HepG2 (cell line): Measurements from ENCODE around the gene PLSCR4. TPM values are rescaled to one million over a fixed set of nuclear protein-coding genes. Genes with fewer than 3 reads are reported as not detected.

Experiments used
- ADNP ChIP-seq: sonication (generic); formaldehyde crosslinking; IDR thresholded peaks from 2 replicates; pipeline ENCODE4 v1.4.0; 2020; ENCODE audit warnings: missing genetic modification reagents
- BHLHE40 ChIP-seq: IDR thresholded peaks from 2 replicates; pipeline ENCODE4 v1.6.1; 2011; ENCODE audit warnings: low read length, improper control_type of control experiment
- GABPA ChIP-seq, 2 experiments: IDR thresholded peaks; 2 replicates each; pipeline ENCODE4 v1.6.1; 2011 to 2016; ENCODE audit warnings: low read depth in 2 of 2, low read length in 1 of 2, missing biosample characterization in 1 of 2, missing genetic modification characterization in 1 of 2
- JUNB ChIP-seq: sonication (generic); formaldehyde crosslinking; IDR thresholded peaks from 2 replicates; pipeline ENCODE4 v1.8.0; 2022; ENCODE audit warnings: missing genetic modification reagents, mild to moderate bottlenecking, borderline replicate concordance
- KDM4B ChIP-seq: sonication (generic); formaldehyde crosslinking; IDR thresholded peaks from 2 replicates; pipeline ENCODE4 v1.4.0; 2020; ENCODE audit warnings: missing genetic modification reagents
- MEIS1 ChIP-seq: sonication (generic); formaldehyde crosslinking; IDR thresholded peaks from 2 replicates; pipeline ENCODE4 v1.9.0; 2021; ENCODE audit warnings: mild to moderate bottlenecking, missing genetic modification reagents, moderate library complexity, borderline replicate concordance
- NR2F1 ChIP-seq, 2 experiments: fragments of 450-650 bp in 1 of 2; formaldehyde crosslinking in 1 of 2; IDR thresholded peaks; 2 replicates each; pipeline versions ENCODE4 v1.5.0 to v1.6.1; 2016 to 2020; ENCODE audit warnings: mild to moderate bottlenecking in 1 of 2, missing compliant biosample characterization in 1 of 2, missing genetic modification reagents in 1 of 2, moderate library complexity in 1 of 2
- NR3C1 ChIP-seq: sonication (generic); formaldehyde crosslinking; IDR thresholded peaks from 2 replicates; pipeline ENCODE4 v1.4.0; 2020; ENCODE audit warnings: missing genetic modification reagents
- SNAPC4 ChIP-seq: sonication (generic); formaldehyde crosslinking; IDR thresholded peaks from 2 replicates; pipeline ENCODE4 v1.4.0; 2020; ENCODE audit warnings: mild to moderate bottlenecking, missing genetic modification reagents
- ZNF160 ChIP-seq: sonication (generic); formaldehyde crosslinking; IDR thresholded peaks from 2 replicates; pipeline ENCODE4 v1.8.0; 2022; ENCODE audit warnings: mild to moderate bottlenecking, inconsistent platforms, missing genetic modification reagents
- ZNF274 ChIP-seq: sonication (generic); formaldehyde crosslinking; IDR thresholded peaks from 2 replicates; pipeline ENCODE4 v1.5.1; 2020; ENCODE audit warnings: mild to moderate bottlenecking, missing genetic modification reagents
- ZNF331 ChIP-seq: sonication (generic); formaldehyde crosslinking; IDR thresholded peaks from 2 replicates; pipeline ENCODE4 v1.4.0; 2020; ENCODE audit warnings: missing genetic modification reagents
- ZNF572 ChIP-seq: sonication (generic); formaldehyde crosslinking; IDR thresholded peaks from 2 replicates; pipeline ENCODE4 v1.5.1; 2020; ENCODE audit warnings: mild to moderate bottlenecking, missing genetic modification reagents
- ZNF629 ChIP-seq: sonication (generic); formaldehyde crosslinking; conservative IDR thresholded peaks from 2 replicates; pipeline ENCODE4 v1.5.0; 2020; ENCODE audit warnings: missing genetic modification reagents
- ZNF75D ChIP-seq: sonication (generic); formaldehyde crosslinking; IDR thresholded peaks from 2 replicates; pipeline ENCODE4 v1.8.1; 2023; ENCODE audit warnings: missing genetic modification reagents, mild to moderate bottlenecking, borderline replicate concordance
- ZNF776 ChIP-seq: sonication (generic); formaldehyde crosslinking; IDR thresholded peaks from 2 replicates; pipeline ENCODE4 v1.4.0; 2020; ENCODE audit warnings: mild to moderate bottlenecking, missing genetic modification reagents
- polyA plus RNA-seq, 8 experiments: library from polyadenylated mRNA; depleted of rRNA in 3 of 8; stranded (reverse) in 7 of 8; unstranded in 1 of 8; fragments of >200 nt; fragmentation: Illumina TruSeq in 4 of 8; extraction: Trizol in 4 of 8; gene quantifications; 2 replicates each; pipeline versions ENCODE4 v1.2.1 to v1.2.3, GENCODE V29; 2011 to 2016; ENCODE audit warnings: low read depth in 4 of 8, missing spikeins in 1 of 8, mixed read lengths in 1 of 8; ENCODE audit not compliant: insufficient read depth in 1 of 8
- total RNA-seq, 5 experiments: library from RNA; depleted of rRNA; stranded (reverse); fragments of >200 nt; fragmentation: Illumina TruSeq; extraction: Trizol; gene quantifications; 2 replicates each; pipeline ENCODE4 v1.2.3, GENCODE V29; 2016; ENCODE audit warnings: low read depth in 1 of 5
- TF ChIP-seq, protein P1 (sequence below): IDR thresholded peaks from 2 replicates; pipeline ENCODE4 v1.6.1; 2016; ENCODE audit warnings: low read depth, missing genetic modification reagents, missing compliant biosample characterization

Gene PLSCR4
- total and polyA plus RNA-seq, 2 of the 13 experiments (the other 11 are each of a cell fraction or from before 2014, with no cell fraction given): 1.5 to 59.0 TPM

DNA sequence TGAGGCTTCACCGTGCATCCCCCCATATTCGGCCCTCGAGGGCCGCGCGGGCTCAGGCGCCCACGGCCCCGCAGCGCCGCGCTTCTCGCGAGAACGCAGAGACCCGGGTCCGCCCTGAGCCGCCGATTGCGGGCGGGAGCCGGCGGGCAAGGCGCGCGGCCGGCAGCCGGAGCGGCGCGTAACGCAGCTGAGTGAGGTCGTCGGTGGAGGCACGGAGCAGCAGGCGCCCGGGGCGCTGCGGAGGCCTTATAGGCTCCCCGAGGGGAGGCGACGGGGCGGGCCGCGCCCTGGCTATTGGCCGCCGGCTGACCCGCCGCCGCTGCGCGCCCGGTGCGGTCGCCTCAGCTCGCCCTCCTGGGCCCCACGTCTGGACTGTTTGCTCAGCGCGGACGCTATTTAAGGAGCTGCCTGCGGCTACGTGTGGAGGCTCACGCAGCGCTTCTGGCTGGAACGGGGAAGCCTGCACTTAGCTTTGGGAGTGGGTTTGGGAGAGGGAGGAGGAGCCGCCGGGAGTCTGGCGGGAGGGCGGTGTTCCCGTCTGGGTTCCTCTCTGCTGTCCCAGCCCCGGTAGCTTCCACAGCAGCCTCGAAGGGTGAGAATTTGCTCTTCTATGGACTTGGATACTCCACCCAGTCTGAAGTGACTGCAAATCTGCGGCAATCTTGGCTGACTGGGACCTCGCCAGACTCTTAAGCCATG lies 89.8 kb downstream of the PLSCR4 start, which contains the start of gene PLOD2 (continued):
- TF ChIP-seq, protein P1, sequence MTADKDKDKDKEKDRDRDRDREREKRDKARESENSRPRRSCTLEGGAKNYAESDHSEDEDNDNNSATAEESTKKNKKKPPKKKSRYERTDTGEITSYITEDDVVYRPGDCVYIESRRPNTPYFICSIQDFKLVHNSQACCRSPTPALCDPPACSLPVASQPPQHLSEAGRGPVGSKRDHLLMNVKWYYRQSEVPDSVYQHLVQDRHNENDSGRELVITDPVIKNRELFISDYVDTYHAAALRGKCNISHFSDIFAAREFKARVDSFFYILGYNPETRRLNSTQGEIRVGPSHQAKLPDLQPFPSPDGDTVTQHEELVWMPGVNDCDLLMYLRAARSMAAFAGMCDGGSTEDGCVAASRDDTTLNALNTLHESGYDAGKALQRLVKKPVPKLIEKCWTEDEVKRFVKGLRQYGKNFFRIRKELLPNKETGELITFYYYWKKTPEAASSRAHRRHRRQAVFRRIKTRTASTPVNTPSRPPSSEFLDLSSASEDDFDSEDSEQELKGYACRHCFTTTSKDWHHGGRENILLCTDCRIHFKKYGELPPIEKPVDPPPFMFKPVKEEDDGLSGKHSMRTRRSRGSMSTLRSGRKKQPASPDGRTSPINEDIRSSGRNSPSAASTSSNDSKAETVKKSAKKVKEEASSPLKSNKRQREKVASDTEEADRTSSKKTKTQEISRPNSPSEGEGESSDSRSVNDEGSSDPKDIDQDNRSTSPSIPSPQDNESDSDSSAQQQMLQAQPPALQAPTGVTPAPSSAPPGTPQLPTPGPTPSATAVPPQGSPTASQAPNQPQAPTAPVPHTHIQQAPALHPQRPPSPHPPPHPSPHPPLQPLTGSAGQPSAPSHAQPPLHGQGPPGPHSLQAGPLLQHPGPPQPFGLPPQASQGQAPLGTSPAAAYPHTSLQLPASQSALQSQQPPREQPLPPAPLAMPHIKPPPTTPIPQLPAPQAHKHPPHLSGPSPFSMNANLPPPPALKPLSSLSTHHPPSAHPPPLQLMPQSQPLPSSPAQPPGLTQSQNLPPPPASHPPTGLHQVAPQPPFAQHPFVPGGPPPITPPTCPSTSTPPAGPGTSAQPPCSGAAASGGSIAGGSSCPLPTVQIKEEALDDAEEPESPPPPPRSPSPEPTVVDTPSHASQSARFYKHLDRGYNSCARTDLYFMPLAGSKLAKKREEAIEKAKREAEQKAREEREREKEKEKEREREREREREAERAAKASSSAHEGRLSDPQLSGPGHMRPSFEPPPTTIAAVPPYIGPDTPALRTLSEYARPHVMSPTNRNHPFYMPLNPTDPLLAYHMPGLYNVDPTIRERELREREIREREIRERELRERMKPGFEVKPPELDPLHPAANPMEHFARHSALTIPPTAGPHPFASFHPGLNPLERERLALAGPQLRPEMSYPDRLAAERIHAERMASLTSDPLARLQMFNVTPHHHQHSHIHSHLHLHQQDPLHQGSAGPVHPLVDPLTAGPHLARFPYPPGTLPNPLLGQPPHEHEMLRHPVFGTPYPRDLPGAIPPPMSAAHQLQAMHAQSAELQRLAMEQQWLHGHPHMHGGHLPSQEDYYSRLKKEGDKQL: 0 out of 2 replicates have a peak, but pooled peaks have one; percentile 50
- no peak for TF ChIP-seq ADNP
- no peak; the same call in 1 of the 2 replicates for TF ChIP-seq ZNF160 (CRISPR knock-in tag)
- no peak for TF ChIP-seq GABPA (IDR thresholded peaks at IDR 0.05; ENCODE audit: low read depth, low read length)
- TF ChIP-seq GABPA (CRISPR knock-in tag; IDR thresholded peaks at IDR 0.05; ENCODE audit: low read depth): peak; percentile 40; the same call in 1 of the 2 replicates
- TF ChIP-seq NR3C1 (CRISPR knock-in tag): no peak
- TF ChIP-seq ZNF331 (CRISPR knock-in tag): peak; percentile 38; the same call in 1 of the 2 replicates
- no peak for TF ChIP-seq KDM4B (CRISPR knock-in tag)
- no peak for TF ChIP-seq ZNF75D (CRISPR knock-in tag)
- no peak for TF ChIP-seq SNAPC4 (CRISPR knock-in tag)
- TF ChIP-seq ZNF572: no peak
- TF ChIP-seq ZNF274 (CRISPR knock-in tag): no peak
- TF ChIP-seq JUNB (CRISPR knock-in tag): no peak; the same call in 1 of the 2 replicates
- peak; percentile 18; the same call in 1 of the 2 replicates for TF ChIP-seq MEIS1 (CRISPR knock-in tag)
- no peak for TF ChIP-seq NR2F1 (CRISPR knock-in tag; IDR thresholded peaks at IDR 0.05)
- peak; percentile 26 for TF ChIP-seq BHLHE40
- peak; percentile 9; the same call in 1 of the 2 replicates for TF ChIP-seq ZNF629 (CRISPR knock-in tag)
- no peak; the same call in 1 of the 2 replicates for TF ChIP-seq ZNF776 (CRISPR knock-in tag)
- TF ChIP-seq, all 625 proteins: peak for 311
